ENCODE results near the gene FAM149A. TPM values are rescaled to one million over a fixed set of nuclear protein-coding genes. Genes with fewer than 3 reads are reported as not detected.

FAM149A gene
- total and polyA plus RNA-seq, 10 of the 15 experiments (the other 5 are each of a cell fraction or from before 2014, with no cell fraction given): 0.38 to 1.9 (median 0.99) TPM

GRCh38 chr4:186159613-186160012 is 55.1 kb downstream of the FAM149A start (continued):
- TF ChIP-seq ATF3 (IDR thresholded peaks at IDR 0.05; ENCODE audit: borderline replicate concordance, extremely low read depth, low read depth, low read length) (no peak), BCLAF1 (IDR thresholded peaks at IDR 0.05) (no peak), ATF2 (IDR thresholded peaks at IDR 0.05; ENCODE audit: low read length) (no peak)

GRCh38 chr4:186161138-186161537 is 56.6 kb downstream of the FAM149A start:
- Histone ChIP-seq H2AFZ (ENCODE audit: control insufficient read depth, low read depth, low read length) (peak overlapping the region; percentile 79), H4K20me1 (ENCODE audit: control insufficient read depth, insufficient read depth) (no peaks in the 10 kb centered on the region), H3K27me3 (replicated peaks in 1 of 2; ENCODE audit: control insufficient read depth in 2 of 2, insufficient read depth in 2 of 2, low read length in 1 of 2) (peaks cover 0 to 1% of the 10 kb centered on the region in 2 experiments; a peak in 2 of 4 replicates), H3K4me2 (ENCODE audit: control insufficient read depth, insufficient read depth) (0 out of 2 replicates have a peak overlapping the region, but pooled peaks have one; percentile 30), H3K4me3 (peak overlapping the region; percentile 50; the same call in 1 of the 2 replicates), H3K79me2 (ENCODE audit: control insufficient read depth, insufficient read depth, low read length) (no peaks in the 10 kb centered on the region), H3K9me3 (replicated peaks; ENCODE audit: control insufficient read depth, insufficient read depth, low read length) (no peaks in the 10 kb centered on the region), H3K27ac (ENCODE audit: control insufficient read depth, insufficient read depth) (peak overlapping the region; percentile 50), H3K36me3 (ENCODE audit: control insufficient read depth in 2 of 2, insufficient read depth in 2 of 2, low read length in 1 of 2) (no peaks in the 10 kb centered on the region), H3K4me1 (ENCODE audit: control insufficient read depth, insufficient read depth, low read length) (peaks cover 6% of the 10 kb centered on the region), H3K9ac (ENCODE audit: control insufficient read depth, insufficient read depth, low read length) (peak overlapping the region; percentile 30)
- WGBS (ENCODE audit: insufficient coverage, insufficient replicate concordance, low lambda C conversion rate, missing lambda C conversion rate): 4% methylated on average over 6 of the region's 6 CpGs
- POLR2A ChIA-PET: no interaction called here
- ATAC-seq: peak; percentile 85
- TF ChIP-seq ZZZ3 (IDR thresholded peaks at IDR 0.05; ENCODE audit: control insufficient read depth, insufficient read length, low read depth) (no peak), POLR2A (IDR thresholded peaks at IDR 0.05; ENCODE audit: low read depth, low read length) (peak; percentile 45; the same call in 1 of the 2 replicates), GABPA (IDR thresholded peaks at IDR 0.05; ENCODE audit: low read depth) (0 out of 2 replicates have a peak, but pooled peaks have one; percentile 14), TCF3 (IDR thresholded peaks at IDR 0.05; ENCODE audit: borderline replicate concordance, insufficient read depth, low read depth, low read length) (peak; percentile 51; the same call in 1 of the 2 replicates), PAX5 (IDR thresholded peaks at IDR 0.05; ENCODE audit: borderline replicate concordance, low read depth, low read length) (no peak), POLR2AphosphoS5 (IDR thresholded peaks at IDR 0.05; ENCODE audit: low read length) (0 out of 2 replicates have a peak, but pooled peaks have one; percentile 28)
- SMC1A ChIA-PET (ENCODE audit: uncharacterized antibody, unreplicated experiment): no interaction called here
- FAIRE-seq: peak; percentile 86
- BruUV-seq (replicated peaks): no TSS peak
- CTCF ChIA-PET: interaction anchor here (1.7 to 3.0 kb wide), 2 partner anchors 10 to 40 kb away, joined by 4 to 12 read pairs; no protein-coding TSS in a partner anchor
- in situ Hi-C loops (cut with MboI) (no loop called here), intact Hi-C loops (cut with micrococcal nuclease; ENCODE audit: unreplicated experiment) (no loop called here)
- RAD21 ChIA-PET (ENCODE audit: unreplicated experiment): no interaction called here
- peak; percentile 63 for DNase-seq (ENCODE audit: low read depth, low spot score)

Data from GM12878 (cell line).